Gastroesophageal sphincter (tissue), 4 donors: ENCODE measurements around the gene CORIN. TPM values are rescaled to one million over a fixed set of nuclear protein-coding genes. Genes with fewer than 3 reads are reported as not detected.
A peak's percentile ranks its signal among the peaks of the same experiment; 100 is the strongest.

Source experiments
- ATAC-seq: fragments of 150-250 bp; one replicate; pipeline ENCODE4 v1.9.1; 2016; ENCODE audit warnings: mild to moderate bottlenecking, moderate library complexity
- H3K27ac ChIP-seq, 4 donors: fragments of 200-600 bp; sonication (generic) in 3 of 4; 1 replicate in 3 of 4; 2 replicates in 1 of 4; pipeline ENCODE4 v1.5.1; 2016 to 2019
- H3K27me3 ChIP-seq: fragments of 200-600 bp; sonication (generic); one replicate; pipeline ENCODE4 v1.5.1; 2019
- H3K36me3 ChIP-seq, 2 donors: fragments of 200-600 bp; sonication (generic); one replicate each; pipeline ENCODE4 v1.5.1; 2019; ENCODE audit warnings: control low read depth in 1 of 2
- H3K4me1 ChIP-seq, 3 donors: fragments of 200-600 bp; sonication (generic); 1 replicate in 2 of 3; 2 replicates in 1 of 3; pipeline ENCODE4 v1.5.1; 2016 to 2019; ENCODE audit warnings: control low read depth in 2 of 3
- H3K4me3 ChIP-seq, 2 donors: fragments of 200-600 bp; sonication (generic); one replicate each; pipeline ENCODE4 v1.5.1; 2019; ENCODE audit warnings: mild to moderate bottlenecking in 1 of 2, moderate library complexity in 1 of 2
- H3K9me3 ChIP-seq, 3 donors: fragments of 200-600 bp; sonication (generic); one replicate each; pipeline ENCODE4 v1.5.1; 2017 to 2019; ENCODE audit warnings: control low read depth in 2 of 3
- EP300 ChIP-seq: sonication (generic); formaldehyde crosslinking; IDR thresholded peaks from one replicate; pipeline ENCODE4 v1.6.1; 2017; ENCODE audit warnings: antibody characterized with exemption, mild to moderate bottlenecking
- POLR2A ChIP-seq, 2 donors: fragments of 450-650 bp; IDR thresholded peaks; one replicate each; pipeline ENCODE4 v1.6.1; 2017; ENCODE audit warnings: antibody characterized with exemption in 2 of 2, mild to moderate bottlenecking in 2 of 2, moderate library complexity in 1 of 2
- POLR2AphosphoS5 ChIP-seq: sonication (generic); formaldehyde crosslinking; IDR thresholded peaks from one replicate; pipeline ENCODE4 v1.6.1; 2017; ENCODE audit warnings: antibody characterized with exemption
- WGBS, 2 donors: methylation state at CpG; one replicate each; pipeline ENCODE4 v1.1.5; 2018; ENCODE audit warnings: low coverage in 1 of 2; 5-methylcytosine and 5-hydroxymethylcytosine counted together
- total RNA-seq, 4 donors: library from RNA; depleted of rRNA; stranded (reverse); fragments of >200 nt; gene quantifications; one replicate each; pipeline ENCODE4 v1.1.0, GENCODE V29; 2016
- TF ChIP-seq, protein P1 (sequence below), 4 experiments: fragments of 200-600 bp in 2 of 4; fragments of 450-650 bp in 2 of 4; sonication (generic) in 1 of 4; IDR thresholded peaks; one replicate each; pipeline ENCODE4 v1.5.1; 2017 to 2019; ENCODE audit warnings: antibody characterized with exemption in 4 of 4, mild to moderate bottlenecking in 2 of 4, moderate library complexity in 2 of 4

The CORIN gene
- total RNA-seq, 4 donors from 2014 or later = 0.47 to 3.3 (median 2.2) TPM

DNA sequence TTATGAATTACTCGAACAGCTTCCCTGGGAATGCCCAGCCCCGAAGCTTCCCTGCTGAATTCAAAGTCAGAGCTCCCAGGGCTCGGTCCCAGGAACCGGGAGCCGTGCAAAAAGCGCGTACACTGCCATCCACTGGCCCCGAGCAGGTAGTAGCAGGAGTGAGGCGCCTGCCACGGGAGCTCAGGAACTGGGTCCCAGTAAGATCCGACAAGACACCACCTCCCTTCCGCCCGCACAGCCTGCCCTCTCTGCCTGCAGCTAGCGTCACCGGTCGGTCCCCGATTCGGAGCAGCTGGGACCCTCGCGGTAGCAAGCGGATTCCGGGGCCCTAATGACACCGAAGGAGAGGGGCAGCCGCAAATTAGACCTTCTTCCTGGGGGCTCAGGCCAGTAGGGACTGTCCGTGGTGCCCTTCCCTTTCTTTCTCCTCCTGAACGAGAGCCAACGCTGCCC lies 1.2 kb downstream of the CORIN start:
- H3K27ac ChIP-seq = peak overlapping the region in 1 of 4 donors; percentile 46
- no peaks in the 10 kb centered on the region for H3K36me3 ChIP-seq
- peak overlapping the region; percentile 35 to 57 for H3K4me3 ChIP-seq
- H3K4me1 ChIP-seq = peaks cover 0 to 35% (median 19%) of the 10 kb centered on the region in 3 donors
- H3K9me3 ChIP-seq = peaks cover 0 to 5% (median 0%) of the 10 kb centered on the region in 3 donors
- no peak for TF ChIP-seq EP300
- TF ChIP-seq POLR2AphosphoS5 = no peak
- no peak for TF ChIP-seq POLR2A (IDR thresholded peaks at IDR 0.05)
- TF ChIP-seq, protein P1, sequence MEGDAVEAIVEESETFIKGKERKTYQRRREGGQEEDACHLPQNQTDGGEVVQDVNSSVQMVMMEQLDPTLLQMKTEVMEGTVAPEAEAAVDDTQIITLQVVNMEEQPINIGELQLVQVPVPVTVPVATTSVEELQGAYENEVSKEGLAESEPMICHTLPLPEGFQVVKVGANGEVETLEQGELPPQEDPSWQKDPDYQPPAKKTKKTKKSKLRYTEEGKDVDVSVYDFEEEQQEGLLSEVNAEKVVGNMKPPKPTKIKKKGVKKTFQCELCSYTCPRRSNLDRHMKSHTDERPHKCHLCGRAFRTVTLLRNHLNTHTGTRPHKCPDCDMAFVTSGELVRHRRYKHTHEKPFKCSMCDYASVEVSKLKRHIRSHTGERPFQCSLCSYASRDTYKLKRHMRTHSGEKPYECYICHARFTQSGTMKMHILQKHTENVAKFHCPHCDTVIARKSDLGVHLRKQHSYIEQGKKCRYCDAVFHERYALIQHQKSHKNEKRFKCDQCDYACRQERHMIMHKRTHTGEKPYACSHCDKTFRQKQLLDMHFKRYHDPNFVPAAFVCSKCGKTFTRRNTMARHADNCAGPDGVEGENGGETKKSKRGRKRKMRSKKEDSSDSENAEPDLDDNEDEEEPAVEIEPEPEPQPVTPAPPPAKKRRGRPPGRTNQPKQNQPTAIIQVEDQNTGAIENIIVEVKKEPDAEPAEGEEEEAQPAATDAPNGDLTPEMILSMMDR (IDR thresholded peaks at IDR 0.05) = peak; percentile 36 to 73 (median 56)
- peak; percentile 87 for ATAC-seq
- no peaks in the 10 kb centered on the region for H3K27me3 ChIP-seq
- 0% methylated on average over 1 to 9 of the region's 27 CpGs for WGBS, 2 donors

DNA sequence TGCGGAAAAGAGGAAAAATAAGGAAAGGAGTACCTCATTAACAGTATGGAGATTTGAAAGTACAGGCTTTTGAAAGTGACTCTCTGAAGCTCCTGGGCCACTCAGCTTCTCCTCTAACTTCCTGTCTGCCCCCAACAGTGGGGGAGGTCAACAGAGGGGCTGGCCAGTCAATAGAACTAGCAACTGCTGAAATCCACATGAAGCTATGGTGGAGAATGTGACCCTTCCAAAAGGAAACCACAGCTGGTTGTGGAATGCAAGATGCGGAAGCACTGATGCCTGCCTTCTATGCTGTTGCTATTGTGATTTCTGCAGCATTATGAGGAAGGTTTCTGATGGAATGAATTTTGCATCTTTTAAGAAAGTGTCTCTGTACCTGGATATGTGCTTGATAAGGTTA lies 2.4 kb downstream of the CORIN start:
- WGBS, 2 donors = 73% methylated on average over 2 of the region's 2 CpGs; no CpG with 5 or more reads in 1 of the 2 donors

DNA sequence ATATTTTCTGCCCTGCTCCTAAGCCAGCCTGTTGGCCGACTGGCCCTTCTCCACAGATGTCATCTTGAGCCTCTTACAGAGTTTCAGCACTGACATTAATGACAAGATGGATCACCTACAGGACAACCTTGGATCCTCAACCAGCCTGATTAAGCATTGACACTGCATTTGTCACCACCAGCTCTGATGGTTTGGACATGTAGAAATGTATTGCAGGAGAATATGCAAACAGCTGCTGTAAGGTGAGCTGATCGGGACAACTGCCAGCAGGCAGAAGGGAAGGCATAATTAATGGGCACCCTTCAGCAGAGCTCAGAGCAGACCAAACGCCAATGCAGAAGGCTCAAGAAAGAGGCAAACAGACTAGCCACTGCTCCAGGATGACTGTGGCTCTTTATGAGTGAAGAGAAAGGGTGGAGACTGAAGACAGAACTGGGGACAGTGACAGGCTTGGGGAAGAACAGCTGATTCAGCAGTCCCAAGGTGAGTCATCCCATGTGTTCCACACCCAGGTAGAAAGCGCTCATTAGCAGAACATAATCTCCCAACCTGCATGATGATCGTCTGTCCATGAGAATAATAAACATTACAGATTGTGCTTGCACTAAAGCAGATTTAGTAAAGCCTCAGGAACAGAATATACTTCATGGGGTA lies 6.7 kb downstream of the CORIN start:
- no peak for ATAC-seq
- Histone ChIP-seq H3K4me1 (peaks cover 0 to 11% (median 8%) of the 10 kb centered on the region in 3 donors), H3K36me3 (no peaks in the 10 kb centered on the region), H3K27me3 (no peaks in the 10 kb centered on the region), H3K27ac (no peak overlapping the region), H3K9me3 (peaks cover 0 to 5% (median 0%) of the 10 kb centered on the region in 3 donors), H3K4me3 (no peak overlapping the region)
- WGBS, 2 donors = 41 to 64% methylated on average over 3 to 5 of the region's 5 CpGs
- TF ChIP-seq POLR2AphosphoS5 (no peak), EP300 (no peak), POLR2A (IDR thresholded peaks at IDR 0.05) (no peak)
- TF ChIP-seq, protein P1 (IDR thresholded peaks at IDR 0.05) = no peak

More for the DNA sequence above, 2.4 kb downstream of the CORIN start:
- H3K36me3 ChIP-seq = no peaks in the 10 kb centered on the region
- peaks cover 0 to 5% (median 0%) of the 10 kb centered on the region in 3 donors for H3K9me3 ChIP-seq
- no peaks in the 10 kb centered on the region for H3K27me3 ChIP-seq
- peaks cover 0 to 35% (median 19%) of the 10 kb centered on the region in 3 donors for H3K4me1 ChIP-seq
- H3K4me3 ChIP-seq = no peak overlapping the region
- H3K27ac ChIP-seq = no peak overlapping the region
- no peak for ATAC-seq
- no peak for TF ChIP-seq POLR2A (IDR thresholded peaks at IDR 0.05)
- TF ChIP-seq, protein P1 (IDR thresholded peaks at IDR 0.05) = no peak
- TF ChIP-seq EP300 = no peak
- TF ChIP-seq POLR2AphosphoS5 = no peak

DNA sequence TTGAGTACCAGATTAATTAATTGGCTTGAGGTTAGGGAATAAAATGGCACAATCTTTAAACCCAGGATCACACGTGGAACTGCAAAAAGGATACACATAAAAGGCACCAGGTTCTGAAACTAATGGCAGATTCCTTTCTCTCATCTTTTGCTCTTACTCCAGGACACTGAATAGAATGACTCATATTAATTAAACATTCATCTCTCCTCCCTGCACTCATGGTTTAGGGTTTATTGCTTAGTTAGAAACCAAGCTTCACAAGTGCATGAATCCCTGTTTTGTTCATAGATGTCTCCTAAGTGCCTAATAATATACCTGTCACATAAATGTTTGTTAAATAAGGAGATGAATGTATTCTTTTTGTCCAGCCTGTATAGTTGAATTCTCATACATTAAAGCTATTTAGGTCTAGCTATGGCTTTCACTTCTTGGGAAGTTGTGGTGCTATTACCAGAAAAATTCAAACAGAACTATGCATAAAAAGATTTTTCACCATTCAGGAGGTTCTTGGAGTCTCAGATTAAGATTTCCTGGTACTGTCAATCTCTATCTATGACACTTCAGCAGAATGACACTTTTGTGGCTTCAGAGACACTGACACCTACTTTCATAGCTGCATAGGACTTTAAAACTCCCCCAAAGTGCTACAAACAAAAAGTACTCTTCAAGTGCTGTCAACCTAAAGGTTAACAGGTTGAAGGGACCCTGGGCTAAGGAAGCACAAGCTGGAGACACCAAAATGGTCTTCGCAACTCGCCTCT lies 7.4 kb downstream of the CORIN start:
- Histone ChIP-seq H3K27ac (no peak overlapping the region), H3K4me1 (peaks cover 0 to 4% (median under 1%) of the 10 kb centered on the region in 3 donors), H3K36me3 (no peaks in the 10 kb centered on the region), H3K27me3 (no peaks in the 10 kb centered on the region), H3K4me3 (no peak overlapping the region), H3K9me3 (peaks cover 0 to 5% (median 0%) of the 10 kb centered on the region in 3 donors)
- TF ChIP-seq EP300 (no peak), POLR2AphosphoS5 (no peak), POLR2A (IDR thresholded peaks at IDR 0.05) (no peak)
- TF ChIP-seq, protein P1 (IDR thresholded peaks at IDR 0.05) = no peak
- 70 to 74% methylated on average over 3 of the region's 3 CpGs for WGBS, 2 donors
- ATAC-seq = no peak
